ENCODE data around the gene PHPT1. TPM values are rescaled to one million over a fixed set of nuclear protein-coding genes. Genes with fewer than 3 reads are reported as not detected.
"Not testable (repeated sequence)": the region's sequence is repeated elsewhere in the genome, so short reads cannot be mapped to it uniquely, and the experiment has no call there.

The PHPT1 gene
- total RNA-seq, 1 experiment from 2014 or later: 161 TPM

DNA sequence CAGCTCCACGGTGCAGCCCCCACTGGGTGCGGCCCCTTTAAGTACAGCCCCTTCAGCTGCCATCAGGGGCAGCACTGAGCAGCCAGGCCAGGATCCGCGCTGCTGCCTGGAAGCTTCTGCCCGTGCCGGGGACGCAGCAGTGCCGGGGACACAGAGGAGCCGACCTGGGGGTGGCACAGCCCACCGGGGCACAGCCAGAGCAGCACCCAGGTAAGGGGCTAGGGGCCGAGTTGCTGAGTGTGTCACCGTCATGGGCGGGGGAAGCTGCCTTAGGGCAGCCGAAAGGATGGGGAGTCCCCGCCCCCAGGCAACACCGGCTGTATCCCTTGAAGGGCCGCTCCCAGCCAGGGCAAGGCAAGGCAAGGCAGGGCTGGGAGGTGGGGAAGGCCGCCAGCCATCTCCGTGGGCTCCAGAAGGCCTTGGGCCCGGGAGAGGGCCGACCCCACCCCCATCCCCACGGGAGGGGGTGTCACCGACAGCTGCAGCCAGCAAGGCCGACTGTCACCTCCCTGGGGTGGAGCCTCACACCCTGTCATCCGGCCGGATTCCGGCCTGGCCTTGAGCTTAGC is 6.7 kb upstream of the PHPT1 start, which contains the start of gene AJM1:
AJM1 (plus strand) TSS at position 99 of the 569 bp plus-strand sequence. CDS start 1,937 bp downstream, outside the sequence.
- H3T11ph ChIP-seq (ENCODE audit: low read length); H3K9me3 Mint-ChIP-seq; H4K5ac ChIP-seq (ENCODE audit: insufficient read length, low read depth, low read length); H4K8ac ChIP-seq (replicated peaks; ENCODE audit: insufficient read length, low read depth, low read length); H3K9me3 ChIP-seq (ENCODE audit: control insufficient read depth, low read depth, low read length); H2AK5ac ChIP-seq (ENCODE audit: insufficient read length, low read length); H2BK20ac ChIP-seq (ENCODE audit: low read depth, low read length, poor library complexity, severe bottlenecking); H3K79me1 ChIP-seq (ENCODE audit: insufficient read depth, low read depth, low read length, poor library complexity, severe bottlenecking); H3K4me1 ChIP-seq (ENCODE audit: insufficient read depth, low read length); H3K27me3 ChIP-seq (ENCODE audit: insufficient read depth, low read length); H3K56ac ChIP-seq (ENCODE audit: insufficient read length, low read depth, low read length); H2BK5ac ChIP-seq (ENCODE audit: insufficient read length, low read length); H3K9ac ChIP-seq (ENCODE audit: extremely low read depth, insufficient read length, low read length); H3K23me2 ChIP-seq (ENCODE audit: insufficient read length, low read depth, low read length, poor library complexity, severe bottlenecking); H2BK120ac ChIP-seq (ENCODE audit: low read depth, low read length, poor library complexity, severe bottlenecking); H3K23ac ChIP-seq (ENCODE audit: insufficient read length, low read depth, low read length); H3K18ac ChIP-seq (ENCODE audit: insufficient read length, low read depth, low read length); H4K91ac ChIP-seq (ENCODE audit: insufficient read length, low read depth, low read length); H3K4me2 ChIP-seq (ENCODE audit: insufficient read depth, insufficient read length, low read length); H3K27ac ChIP-seq (ENCODE audit: insufficient read length, low read depth, low read length); H3K27me3 Mint-ChIP-seq (ENCODE audit: low read depth); H3K14ac ChIP-seq (ENCODE audit: insufficient read depth, low read length); H3K79me2 ChIP-seq (ENCODE audit: insufficient read depth, low read length); H2BK15ac ChIP-seq (ENCODE audit: low read depth, low read length); H2BK12ac ChIP-seq (ENCODE audit: insufficient read length, low read depth, low read length); H2AFZ ChIP-seq (ENCODE audit: low read length); H4K20me1 ChIP-seq (ENCODE audit: control insufficient read depth, insufficient read depth, insufficient read length); H3K4ac ChIP-seq (ENCODE audit: low read depth, low read length): not testable (repeated sequence)
- peak; percentile 92 for TF ChIP-seq CTCF (conservative IDR thresholded peaks at IDR 0.05)
- H3K27ac Mint-ChIP-seq: 0 out of 7 replicates have a peak within 1 kb of the TSS, but pooled peaks of 1 of the 3 experiments have one; percentile 64
- H3K4me3 Mint-ChIP-seq: peak within 1 kb of the TSS in 1 of 2 experiments; percentile 56
- H3K4me1 Mint-ChIP-seq: peaks cover 16 to 28% of the 10 kb centered on the region in 2 experiments
- peak; percentile 87 for DNase-seq
- WGBS (ENCODE audit: extremely low coverage, insufficient read length, low lambda C conversion rate): no CpG with 5 or more reads among the region's 27 CpGs
- H3K36me3 Mint-ChIP-seq (ENCODE audit: insufficient read depth in 1 of 3, low read depth in 3 of 3): peaks cover 0 to 15% (median 15%) of the 10 kb centered on the region in 3 experiments; a peak in 4 of 7 replicates

GRCh38 chr9:136843159-136843800 is 5.9 kb upstream of the PHPT1 start:
- not testable (repeated sequence) for H2AFZ ChIP-seq (ENCODE audit: low read length); H3K27ac Mint-ChIP-seq; H3K79me1 ChIP-seq (ENCODE audit: insufficient read depth, low read depth, low read length, poor library complexity, severe bottlenecking); H4K5ac ChIP-seq (ENCODE audit: insufficient read length, low read depth, low read length); H2BK12ac ChIP-seq (ENCODE audit: insufficient read length, low read depth, low read length); H2BK20ac ChIP-seq (ENCODE audit: low read depth, low read length, poor library complexity, severe bottlenecking); H3K9ac ChIP-seq (ENCODE audit: extremely low read depth, insufficient read length, low read length); H3K23me2 ChIP-seq (ENCODE audit: insufficient read length, low read depth, low read length, poor library complexity, severe bottlenecking); H3K27ac ChIP-seq (ENCODE audit: insufficient read length, low read depth, low read length); H2BK15ac ChIP-seq (ENCODE audit: low read depth, low read length); H3T11ph ChIP-seq (ENCODE audit: low read length); H3K56ac ChIP-seq (ENCODE audit: insufficient read length, low read depth, low read length); H3K14ac ChIP-seq (ENCODE audit: insufficient read depth, low read length); H3K79me2 ChIP-seq (ENCODE audit: insufficient read depth, low read length); H3K27me3 ChIP-seq (ENCODE audit: insufficient read depth, low read length); H3K18ac ChIP-seq (ENCODE audit: insufficient read length, low read depth, low read length); DNase-seq; H4K91ac ChIP-seq (ENCODE audit: insufficient read length, low read depth, low read length); H2BK5ac ChIP-seq (ENCODE audit: insufficient read length, low read length); H3K4ac ChIP-seq (ENCODE audit: low read depth, low read length); H3K9me3 ChIP-seq (ENCODE audit: control insufficient read depth, low read depth, low read length); H2BK120ac ChIP-seq (ENCODE audit: low read depth, low read length, poor library complexity, severe bottlenecking); H4K20me1 ChIP-seq (ENCODE audit: control insufficient read depth, insufficient read depth, insufficient read length); H2AK5ac ChIP-seq (ENCODE audit: insufficient read length, low read length); H3K23ac ChIP-seq (ENCODE audit: insufficient read length, low read depth, low read length); H3K4me2 ChIP-seq (ENCODE audit: insufficient read depth, insufficient read length, low read length); H3K4me1 ChIP-seq (ENCODE audit: insufficient read depth, low read length); H4K8ac ChIP-seq (replicated peaks; ENCODE audit: insufficient read length, low read depth, low read length); H3K27me3 Mint-ChIP-seq (ENCODE audit: low read depth); H3K9me3 Mint-ChIP-seq
- Mint-ChIP-seq H3K36me3 (ENCODE audit: insufficient read depth in 1 of 3, low read depth in 3 of 3) (peaks cover 0 to 13% (median 12%) of the 10 kb centered on the region in 3 experiments; a peak in 4 of 7 replicates), H3K4me3 (peak overlapping the region in 1 of 2 experiments; percentile 12; a peak in 1 of 5 replicates), H3K4me1 (peaks cover 16 to 28% of the 10 kb centered on the region in 2 experiments)
- no CpG with 5 or more reads among the region's 21 CpGs for WGBS (ENCODE audit: extremely low coverage, insufficient read length, low lambda C conversion rate)
